ENCODE results near the gene CDC25B. TPM values are rescaled to one million over a fixed set of nuclear protein-coding genes. Genes with fewer than 3 reads are reported as not detected.

The CDC25B gene
- total RNA-seq, 1 donor from 2014 or later = 55.2 TPM

DNA sequence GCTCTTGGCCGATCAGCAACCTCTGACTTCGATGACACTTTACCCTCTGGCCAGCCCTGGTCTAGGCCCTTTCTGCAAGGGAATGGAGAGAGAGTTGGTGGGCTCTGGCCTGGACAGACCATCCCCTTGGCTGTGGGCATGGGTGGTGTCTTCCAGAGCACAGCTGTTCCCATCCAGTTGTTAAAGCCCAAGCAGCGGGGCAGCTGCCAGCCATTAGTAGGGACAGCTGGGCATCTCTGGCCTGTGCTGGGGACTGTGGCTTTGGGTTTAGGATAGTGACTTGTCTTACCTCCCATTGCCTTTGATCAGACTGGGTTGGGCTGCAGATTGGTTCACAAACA, 2.8 kb downstream of the CDC25B start:
- intact Hi-C loops (cut with DNase I) = no loop called here
- DNase-seq (ENCODE audit: low spot score) (no peak), ATAC-seq (no peak)

DNA sequence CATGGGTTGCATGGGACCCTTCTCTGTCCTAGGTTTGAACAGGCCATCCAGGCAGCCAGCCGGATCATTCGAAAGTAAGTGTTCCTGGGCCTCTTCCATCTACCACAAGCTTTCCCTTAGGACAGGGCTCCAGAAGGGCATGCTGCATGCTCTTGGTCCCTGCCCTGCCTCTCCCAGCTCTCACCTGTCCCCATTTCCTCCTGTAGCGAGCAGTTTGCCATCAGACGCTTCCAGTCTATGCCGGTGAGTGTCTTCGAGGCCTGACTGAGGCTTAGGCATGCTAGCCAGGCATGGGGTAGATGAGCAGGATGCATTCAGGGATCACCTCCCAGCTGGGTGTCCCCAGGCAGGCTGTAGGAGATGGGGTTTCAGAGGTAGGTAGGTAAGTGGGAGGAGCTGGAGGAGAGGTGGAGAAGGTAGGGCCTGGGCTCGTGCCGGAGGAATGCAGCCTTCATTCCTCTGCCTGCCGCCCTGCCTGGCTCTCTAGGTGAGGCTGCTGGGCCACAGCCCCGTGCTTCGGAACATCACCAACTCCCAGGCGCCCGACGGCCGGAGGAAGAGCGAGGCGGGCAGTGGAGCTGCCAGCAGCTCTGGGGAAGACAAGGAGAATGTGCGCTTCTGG, 4.3 kb downstream of the CDC25B start:
- ATAC-seq (no peak), DNase-seq (ENCODE audit: low spot score) (no peak)
- intact Hi-C loops (cut with DNase I) = no loop called here

DNA sequence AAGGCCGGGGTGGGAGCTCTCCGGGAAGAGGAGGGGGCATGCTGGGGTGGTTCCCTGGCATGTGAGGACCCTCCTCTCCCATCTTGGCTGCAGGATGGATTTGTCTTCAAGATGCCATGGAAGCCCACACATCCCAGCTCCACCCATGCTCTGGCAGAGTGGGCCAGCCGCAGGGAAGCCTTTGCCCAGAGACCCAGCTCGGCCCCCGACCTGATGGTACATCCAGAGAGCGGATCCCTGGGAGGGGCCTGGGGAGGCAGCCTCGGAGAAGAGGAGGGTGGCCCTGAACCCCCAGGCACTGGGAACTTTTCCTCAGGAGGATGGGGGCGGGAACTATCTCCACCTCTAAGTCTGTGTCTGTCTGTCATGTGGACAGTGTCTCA, 4.8 kb downstream of the CDC25B start:
- intact Hi-C loops (cut with DNase I) = no loop called here
- DNase-seq (ENCODE audit: low spot score) = no peak
- no peak for ATAC-seq

DNA sequence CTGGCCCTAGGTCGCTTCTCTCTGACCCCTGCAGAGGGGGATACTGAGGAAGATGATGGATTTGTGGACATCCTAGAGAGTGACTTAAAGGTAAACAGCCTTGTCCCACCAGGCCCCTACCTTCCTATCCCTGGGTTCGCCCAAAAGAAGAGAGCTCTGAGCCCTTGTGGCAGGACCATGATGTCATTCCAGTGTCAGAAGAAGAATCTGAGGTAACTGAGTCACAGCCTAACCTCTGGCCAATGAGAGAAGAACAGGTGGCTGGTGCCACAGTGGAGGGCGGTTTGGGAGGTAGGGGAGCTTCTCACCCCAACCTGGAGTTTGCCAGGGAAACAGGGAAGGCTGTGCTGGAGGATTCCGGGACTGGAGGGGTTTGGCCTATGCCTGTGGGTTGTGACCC, 5.2 kb downstream of the CDC25B start:
- intact Hi-C loops (cut with DNase I) = no loop called here
- DNase-seq (ENCODE audit: low spot score) = no peak
- ATAC-seq = no peak

DNA sequence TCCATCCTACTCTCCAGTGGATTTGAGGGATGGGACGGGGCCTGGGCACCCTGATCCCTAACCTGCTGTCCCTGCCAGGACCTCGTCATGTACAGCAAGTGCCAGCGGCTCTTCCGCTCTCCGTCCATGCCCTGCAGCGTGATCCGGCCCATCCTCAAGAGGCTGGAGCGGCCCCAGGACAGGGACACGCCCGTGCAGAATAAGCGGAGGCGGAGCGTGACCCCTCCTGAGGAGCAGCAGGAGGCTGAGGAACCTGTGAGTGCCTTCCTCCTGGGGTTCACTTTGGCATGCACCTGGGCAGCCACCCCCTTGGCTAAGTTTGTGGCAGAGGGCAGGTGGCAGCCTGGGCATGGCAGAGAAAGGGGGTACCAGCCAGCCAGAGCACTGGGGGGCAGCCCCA, 5.7 kb downstream of the CDC25B start:
- intact Hi-C loops (cut with DNase I) = no loop called here
- ATAC-seq (no peak), DNase-seq (ENCODE audit: low spot score) (no peak)

DNA sequence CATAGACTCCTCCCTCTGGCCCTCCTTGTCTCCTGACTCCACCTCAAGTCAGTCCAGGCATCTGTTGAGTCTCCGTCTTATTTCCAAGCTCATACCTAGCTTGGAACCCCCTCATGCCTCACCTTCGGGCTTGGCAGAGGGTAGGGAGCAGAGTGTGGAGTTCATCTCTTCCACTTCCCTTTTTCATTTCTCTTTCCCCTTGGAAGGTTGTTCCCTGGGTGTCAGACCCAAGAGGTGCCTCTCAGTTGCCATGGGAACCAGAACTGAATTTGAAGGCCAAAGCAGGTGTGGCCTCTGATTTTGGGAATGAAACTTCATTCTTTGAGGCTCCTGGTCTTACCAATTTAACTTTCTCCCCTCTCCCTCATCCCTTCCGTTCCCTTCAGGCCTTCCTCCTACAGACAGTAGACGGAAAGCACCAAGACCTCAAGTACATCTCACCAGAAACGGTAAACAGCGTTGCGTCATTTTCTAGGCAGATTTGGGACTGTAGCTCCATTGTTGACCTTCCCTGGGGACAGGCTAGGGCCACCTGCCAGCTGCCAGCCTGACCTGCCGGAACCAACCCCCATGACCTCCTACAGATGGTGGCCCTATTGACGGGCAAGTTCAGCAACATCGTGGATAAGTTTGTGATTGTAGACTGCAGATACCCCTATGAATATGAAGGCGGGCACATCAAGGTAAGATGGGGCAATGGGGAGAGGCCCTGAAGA, 6.6 kb downstream of the CDC25B start:
- DNase-seq (ENCODE audit: low spot score) (no peak), ATAC-seq (no peak)
- intact Hi-C loops (cut with DNase I) = no loop called here

DNA sequence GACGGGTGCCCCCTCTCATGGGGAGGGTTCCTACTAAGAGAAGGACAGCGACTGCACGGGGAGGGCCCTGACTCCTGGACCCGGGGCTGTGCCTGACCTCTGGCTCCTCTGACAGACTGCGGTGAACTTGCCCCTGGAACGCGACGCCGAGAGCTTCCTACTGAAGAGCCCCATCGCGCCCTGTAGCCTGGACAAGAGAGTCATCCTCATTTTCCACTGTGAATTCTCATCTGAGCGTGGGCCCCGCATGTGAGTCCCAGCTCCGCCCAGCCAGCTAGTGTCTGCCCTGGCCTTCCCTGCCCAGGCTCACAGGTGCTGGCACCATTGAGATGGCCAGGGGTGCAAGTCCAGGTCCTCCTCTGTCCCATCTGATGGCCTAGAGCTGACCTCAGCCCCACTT, 7.2 kb downstream of the CDC25B start:
- DNase-seq (ENCODE audit: low spot score) (no peak), ATAC-seq (no peak)
- intact Hi-C loops (cut with DNase I) = no loop called here

DNA sequence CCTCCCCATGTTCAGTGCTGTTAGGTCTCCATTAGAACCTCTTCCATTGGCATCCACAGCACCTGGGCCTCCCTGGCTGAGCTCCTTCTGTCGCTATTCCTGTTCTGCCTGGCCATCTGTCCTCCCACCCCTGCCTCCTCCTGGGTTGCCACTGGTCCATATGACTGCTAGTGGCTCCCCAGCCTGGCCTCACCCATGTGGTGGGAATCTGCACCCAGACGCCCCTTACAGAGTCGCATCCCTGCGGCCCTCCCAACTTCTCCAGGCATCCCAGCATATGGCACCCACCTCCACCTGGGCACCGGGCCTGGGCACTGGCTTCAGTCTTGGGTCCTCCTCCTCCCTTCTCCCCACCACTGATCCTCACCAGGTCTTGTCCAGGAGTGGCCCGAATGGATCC, 7.7 kb downstream of the CDC25B start:
- intact Hi-C loops (cut with DNase I) = no loop called here
- ATAC-seq (no peak), DNase-seq (ENCODE audit: low spot score) (no peak)

GRCh38 chr20:3804254-3804751, 8.2 kb downstream of the CDC25B start:
- ATAC-seq (no peak), DNase-seq (ENCODE audit: low spot score) (no peak)
- intact Hi-C loops (cut with DNase I) = no loop called here

DNA sequence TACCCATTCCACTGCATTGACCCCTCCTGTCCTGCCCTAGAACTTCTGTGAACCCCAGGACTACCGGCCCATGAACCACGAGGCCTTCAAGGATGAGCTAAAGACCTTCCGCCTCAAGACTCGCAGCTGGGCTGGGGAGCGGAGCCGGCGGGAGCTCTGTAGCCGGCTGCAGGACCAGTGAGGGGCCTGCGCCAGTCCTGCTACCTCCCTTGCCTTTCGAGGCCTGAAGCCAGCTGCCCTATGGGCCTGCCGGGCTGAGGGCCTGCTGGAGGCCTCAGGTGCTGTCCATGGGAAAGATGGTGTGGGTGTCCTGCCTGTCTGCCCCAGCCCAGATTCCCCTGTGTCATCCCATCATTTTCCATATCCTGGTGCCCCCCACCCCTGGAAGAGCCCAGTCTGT, 8.7 kb downstream of the CDC25B start:
- intact Hi-C loops (cut with DNase I) = no loop called here
- ATAC-seq (no peak), DNase-seq (ENCODE audit: low spot score) (no peak)

DNA sequence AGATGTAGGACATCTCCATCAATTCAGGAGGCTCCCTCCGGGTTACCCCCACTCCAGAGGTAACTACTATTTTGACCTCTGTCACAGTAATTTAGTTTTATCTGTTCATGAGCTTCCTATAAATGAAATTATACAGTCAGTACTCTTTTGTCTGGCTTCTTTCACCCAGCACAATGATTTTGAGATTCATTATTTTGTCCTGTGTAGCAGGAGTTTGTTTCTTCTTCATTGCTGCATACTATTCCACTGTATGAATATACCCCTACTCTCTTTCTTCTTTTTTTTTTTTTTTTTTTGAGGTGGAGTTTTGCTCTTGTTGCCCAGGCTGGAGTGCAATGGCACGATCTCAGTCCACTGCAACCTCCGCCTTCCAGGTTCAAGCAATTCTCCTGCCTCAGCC, 12.4 kb downstream of the CDC25B start:
- intact Hi-C loops (cut with DNase I) = no loop called here
- DNase-seq (ENCODE audit: low spot score) (no peak), ATAC-seq (no peak)

DNA sequence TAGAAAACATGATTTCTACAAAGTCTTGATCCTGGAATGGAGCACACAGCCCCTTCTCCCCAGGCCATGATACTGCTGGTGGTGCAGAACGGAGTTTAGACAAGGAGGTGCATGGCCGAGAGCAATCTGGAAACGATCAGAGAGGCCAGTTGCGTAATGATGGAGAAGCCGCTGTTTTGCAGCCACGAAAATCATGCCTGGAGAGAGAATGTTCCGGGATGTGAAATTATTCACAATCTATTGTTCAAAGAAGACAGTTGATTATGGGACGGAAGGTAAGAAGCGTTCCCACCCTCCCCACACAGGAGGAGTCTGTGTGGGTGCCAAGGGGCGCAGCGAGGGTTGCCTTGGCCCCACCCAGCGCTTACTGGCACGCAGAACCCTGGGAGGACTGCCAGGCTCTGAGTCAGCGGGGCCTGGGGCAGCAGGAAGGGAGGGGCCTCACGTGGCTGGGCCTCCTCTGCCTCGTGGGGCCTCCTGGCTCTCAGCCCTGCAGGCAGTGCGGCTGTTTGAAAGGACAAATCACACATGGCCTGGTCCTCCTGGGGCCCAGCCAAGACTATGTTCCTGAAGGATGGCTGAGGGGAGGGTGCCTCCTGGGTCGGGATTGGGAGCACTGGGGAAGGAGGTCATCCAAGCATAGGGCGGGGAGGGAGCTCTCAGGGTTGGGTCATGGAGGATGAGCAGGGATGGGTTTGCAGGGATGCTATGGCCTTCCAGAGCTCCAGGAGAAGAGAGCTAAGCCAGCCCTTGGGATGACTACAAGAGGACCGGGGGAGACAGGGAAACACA, 15.6 kb downstream of the CDC25B start:
- ATAC-seq (peak; percentile 94), DNase-seq (ENCODE audit: low spot score) (peak; percentile 100)
- intact Hi-C loops (cut with DNase I) = no loop called here

DNA sequence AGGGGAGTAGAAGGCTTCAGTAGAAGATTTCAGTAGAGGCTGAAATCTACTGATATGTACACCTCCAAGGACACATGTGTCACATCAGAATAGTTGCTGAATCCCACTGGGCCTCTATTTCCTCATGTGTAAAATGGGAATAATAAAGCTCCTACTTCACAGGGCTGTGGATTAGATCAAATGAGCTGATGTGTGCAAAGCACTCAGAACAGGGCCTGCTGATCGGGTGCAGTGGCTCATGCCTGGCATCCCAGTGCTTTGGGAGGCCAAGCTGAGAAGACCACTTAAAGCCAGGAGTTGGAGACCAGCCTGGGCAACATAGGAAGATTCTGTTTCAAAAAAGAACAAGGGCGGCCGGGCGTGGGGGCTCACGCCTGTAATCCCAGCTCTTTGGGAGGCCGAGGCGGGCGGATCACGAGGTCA, 16.2 kb downstream of the CDC25B start:
- intact Hi-C loops (cut with DNase I) = no loop called here
- DNase-seq (ENCODE audit: low spot score) (no peak), ATAC-seq (no peak)

DNA sequence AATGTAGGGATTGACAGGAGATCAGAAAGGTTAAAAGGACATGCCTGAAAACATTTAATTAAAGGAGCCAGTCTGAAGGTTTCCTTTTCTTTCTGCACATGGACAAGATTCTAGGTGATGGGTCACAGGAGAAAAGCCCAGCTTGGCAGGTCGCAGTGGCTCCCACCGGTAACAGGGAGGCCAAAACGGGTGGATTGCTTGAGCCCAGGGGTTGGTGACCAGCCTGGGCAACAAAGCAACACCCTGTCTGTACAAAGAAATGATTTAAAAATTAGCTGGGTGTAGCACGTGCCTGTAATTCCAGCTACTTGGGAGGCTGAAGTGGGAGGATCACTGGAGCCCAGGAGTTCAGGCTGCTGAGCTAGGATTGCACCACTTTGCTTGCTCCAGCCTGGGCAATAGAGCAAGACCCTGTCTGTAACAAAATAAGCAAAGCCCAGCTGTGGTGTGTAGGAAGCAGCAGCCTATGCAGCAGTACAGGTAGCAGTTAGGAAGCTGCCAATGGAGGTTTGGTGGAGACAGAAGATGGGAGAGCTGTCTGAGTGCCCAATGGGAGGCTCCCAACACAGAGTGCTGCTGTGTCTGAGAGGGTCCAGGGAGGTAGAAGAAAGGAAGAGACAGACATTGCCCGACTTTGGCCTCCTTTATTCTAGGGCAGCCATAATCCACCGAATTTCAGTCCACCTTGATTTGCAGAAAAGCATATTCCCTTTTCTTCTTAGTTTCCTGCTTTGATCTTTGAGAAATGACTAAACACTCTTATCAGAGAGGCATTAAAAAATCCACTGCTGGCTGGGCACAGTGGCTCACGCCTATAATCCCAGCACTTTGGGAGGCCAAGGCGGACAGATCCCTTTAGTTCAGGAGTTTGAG, 17.1 kb downstream of the CDC25B start:
- DNase-seq (ENCODE audit: low spot score) (no peak), ATAC-seq (no peak)
- intact Hi-C loops (cut with DNase I) = no loop called here

DNA sequence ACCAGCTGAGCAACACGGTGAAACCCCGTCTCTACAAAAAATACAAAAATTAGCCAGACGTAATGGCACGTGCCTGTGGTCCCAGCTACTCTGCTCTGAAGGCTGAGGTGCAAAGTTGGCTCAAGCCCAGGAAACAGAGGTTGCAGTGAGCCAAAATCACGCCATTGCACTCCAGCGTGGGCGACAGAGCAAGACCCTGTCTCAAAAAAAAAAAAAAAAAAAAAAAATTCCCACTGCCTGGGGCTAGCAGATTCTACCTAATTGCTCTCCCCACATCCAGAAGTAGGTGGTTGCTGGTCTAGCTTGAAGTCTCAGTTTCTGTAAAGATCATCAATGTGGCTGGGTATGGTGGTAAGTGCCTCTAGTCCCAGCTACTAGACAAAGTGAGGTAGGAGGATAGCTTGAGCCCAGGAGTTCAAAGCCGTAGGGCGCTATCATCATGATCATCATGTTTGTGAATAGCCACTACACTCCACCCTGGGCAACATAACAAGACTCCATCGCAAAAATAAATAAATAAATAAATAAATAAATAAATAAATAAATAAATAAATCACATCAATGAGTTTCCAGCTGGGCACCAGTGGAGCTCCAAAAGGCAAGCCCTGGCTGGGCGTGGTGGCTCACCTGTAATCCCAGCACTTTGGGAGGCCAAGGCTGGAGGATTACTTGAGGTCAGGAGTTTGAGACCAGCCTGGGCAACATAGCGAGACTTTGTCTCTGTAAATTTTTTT, 17.9 kb downstream of the CDC25B start:
- DNase-seq (ENCODE audit: low spot score) (no peak), ATAC-seq (no peak)
- intact Hi-C loops (cut with DNase I) = no loop called here

DNA sequence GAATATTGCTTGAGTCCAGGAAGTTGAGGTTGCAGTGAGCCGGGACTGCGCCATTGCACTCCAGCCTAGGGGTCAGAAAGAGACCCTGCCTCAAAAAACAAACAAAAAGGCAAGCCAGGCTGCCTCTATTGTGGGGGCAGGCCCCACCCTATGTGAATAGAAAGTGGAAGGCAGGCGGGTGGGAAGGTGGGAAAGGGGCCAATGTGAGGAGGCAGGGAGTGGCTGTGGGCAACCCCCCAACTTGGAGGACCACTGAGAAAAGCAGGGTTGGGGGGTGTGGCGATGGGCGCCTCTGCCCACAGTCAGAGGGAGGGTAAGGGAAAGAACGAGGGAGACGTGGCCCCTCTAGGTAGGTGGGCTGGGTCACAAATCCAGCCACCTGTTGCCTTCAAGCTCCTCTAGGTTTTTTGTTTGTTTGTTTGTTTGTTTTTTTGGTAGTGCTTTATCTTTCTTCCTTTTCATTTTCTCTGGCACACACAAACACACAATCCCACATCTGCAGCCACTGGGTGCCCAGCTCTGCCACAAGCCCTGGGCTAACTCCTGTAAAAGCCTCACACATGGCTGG, 18.9 kb downstream of the CDC25B start:
- ATAC-seq (no peak), DNase-seq (ENCODE audit: low spot score) (no peak)
- intact Hi-C loops (cut with DNase I) = no loop called here

DNA sequence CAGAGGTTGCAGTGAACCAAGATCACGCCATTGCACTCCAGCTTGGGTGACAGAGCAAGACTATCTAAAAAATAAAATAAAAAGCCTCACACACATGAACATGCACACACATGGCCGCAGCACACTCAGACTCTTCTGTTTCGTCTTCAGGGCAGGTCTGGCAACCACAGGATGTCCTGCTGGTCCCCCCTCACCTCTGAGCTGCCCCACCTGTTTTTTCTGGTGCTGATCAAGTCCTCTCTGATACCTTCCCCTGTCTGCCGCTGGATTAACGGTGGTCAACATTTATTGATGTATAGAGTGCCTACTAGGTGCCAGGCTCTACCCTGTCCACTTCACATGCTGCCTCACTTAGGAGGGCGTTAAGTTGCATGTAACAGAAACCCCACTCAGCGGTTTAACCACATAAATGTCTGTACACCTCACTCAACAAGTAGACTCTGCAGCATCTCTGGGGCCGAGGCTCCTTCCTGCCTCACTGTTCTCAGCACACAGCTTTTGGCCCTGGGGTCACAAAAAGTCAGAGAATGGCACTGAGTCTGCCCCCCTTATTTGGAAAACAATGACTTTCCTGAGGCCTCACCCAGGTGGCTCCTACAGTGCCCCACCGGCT, 19.7 kb downstream of the CDC25B start:
- ATAC-seq (no peak), DNase-seq (ENCODE audit: low spot score) (no peak)
- intact Hi-C loops (cut with DNase I) = no loop called here
